IPS-20b (cell line): ENCODE data around the gene KY.

Experiments
- H3K27ac ChIP-seq: one replicate; pipeline ENCODE4 v1.5.1; 2013; ENCODE audit warnings: low read length
- H3K27me3 ChIP-seq: 2 replicates; pipeline ENCODE4 v1.6.1; 2013; ENCODE audit warnings: mild to moderate bottlenecking, low read length, inconsistent platforms; ENCODE audit not compliant: insufficient read depth
- H3K36me3 ChIP-seq: 2 replicates; pipeline ENCODE4 v1.6.1; 2013; ENCODE audit warnings: low read depth, mild to moderate bottlenecking, inconsistent platforms, low read length, moderate library complexity; ENCODE audit not compliant: insufficient read depth
- H3K4me1 ChIP-seq: 2 replicates; pipeline ENCODE4 v1.6.1; 2013; ENCODE audit warnings: mild to moderate bottlenecking, control low read depth, inconsistent platforms, low read length, moderate library complexity; ENCODE audit not compliant: insufficient read depth
- H3K4me3 ChIP-seq: 2 replicates; pipeline ENCODE4 v1.5.1; 2013; ENCODE audit warnings: mild to moderate bottlenecking, low read length, inconsistent platforms
- H3K9ac ChIP-seq: 2 replicates; pipeline ENCODE4 v1.6.1; 2013; ENCODE audit warnings: low read depth, mild to moderate bottlenecking, inconsistent platforms, low read length, moderate library complexity
- H3K9me3 ChIP-seq: 2 replicates; pipeline ENCODE4 v1.6.1; 2013; ENCODE audit warnings: mild to moderate bottlenecking, low read depth, low read length, inconsistent platforms; ENCODE audit not compliant: insufficient read depth

KY gene

DNA sequence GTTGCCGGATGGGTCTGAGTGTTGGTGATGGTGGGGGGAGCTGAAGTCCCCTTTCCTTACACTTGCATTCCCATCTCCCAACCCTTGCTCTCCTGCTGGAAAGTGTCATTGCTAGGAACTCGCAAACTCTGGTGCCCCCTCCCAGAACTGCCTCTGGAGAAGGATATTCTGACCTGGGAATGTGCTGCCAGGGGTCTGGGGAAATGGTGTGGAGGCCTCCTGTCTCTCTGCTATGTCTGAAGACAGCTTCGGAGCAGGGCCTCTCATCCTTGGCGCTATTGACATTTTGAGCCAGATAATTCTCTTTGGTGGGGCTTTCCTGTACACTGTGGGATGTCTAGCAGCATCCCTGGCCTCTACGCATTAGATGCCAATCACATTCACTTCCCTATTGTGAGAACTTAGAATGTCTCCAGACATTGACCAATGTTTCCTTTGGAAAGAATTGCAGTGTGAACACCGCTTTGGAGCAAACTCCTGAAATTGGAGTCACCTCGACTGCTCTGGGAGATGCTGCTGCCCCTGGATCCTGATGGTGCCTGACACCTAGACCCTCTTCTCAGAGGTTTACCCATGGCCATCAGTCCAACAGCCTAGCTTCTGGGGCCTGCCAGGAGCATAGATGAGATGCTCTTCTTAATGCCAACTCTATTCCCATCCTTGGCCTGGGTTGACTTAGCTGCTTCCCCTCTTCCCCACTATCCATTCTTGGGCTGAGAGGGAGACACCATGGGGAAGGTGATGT, 2.2 kb upstream of the KY start:
- Histone ChIP-seq H3K4me3 (no peak overlapping the region), H3K27me3 (peaks cover 86% of the 10 kb centered on the region), H3K9me3 (no peaks in the 10 kb centered on the region), H3K36me3 (no peaks in the 10 kb centered on the region), H3K4me1 (peaks cover 7% of the 10 kb centered on the region; the same call in 1 of the 2 replicates), H3K9ac (no peak overlapping the region), H3K27ac (no peak overlapping the region)

DNA sequence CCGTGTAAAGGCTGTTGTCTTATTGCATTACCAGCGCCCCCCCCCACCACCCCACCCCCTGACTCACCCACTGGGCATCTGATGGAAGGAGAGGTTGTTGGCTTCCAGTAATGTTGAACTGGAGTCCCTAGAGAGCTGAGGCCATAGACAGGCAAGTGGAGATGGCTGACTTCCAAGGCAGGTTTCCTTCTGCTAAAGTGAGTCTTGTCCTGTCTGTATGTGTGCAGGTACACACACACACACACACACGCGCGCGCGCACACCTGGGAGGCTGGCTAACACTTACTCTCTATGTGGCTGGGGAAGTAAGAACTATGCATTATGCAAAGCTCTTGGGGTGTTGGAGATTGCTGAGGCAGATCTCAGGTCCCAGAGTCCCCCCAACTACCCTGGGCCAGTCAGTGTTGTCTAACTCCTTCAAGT, 1.6 kb upstream of the KY start:
- Histone ChIP-seq H3K27ac (no peak overlapping the region), H3K9ac (no peak overlapping the region), H3K27me3 (peaks cover 92% of the 10 kb centered on the region), H3K4me3 (no peak overlapping the region), H3K36me3 (no peaks in the 10 kb centered on the region), H3K9me3 (no peaks in the 10 kb centered on the region), H3K4me1 (peaks cover 7% of the 10 kb centered on the region; the same call in 1 of the 2 replicates)

DNA sequence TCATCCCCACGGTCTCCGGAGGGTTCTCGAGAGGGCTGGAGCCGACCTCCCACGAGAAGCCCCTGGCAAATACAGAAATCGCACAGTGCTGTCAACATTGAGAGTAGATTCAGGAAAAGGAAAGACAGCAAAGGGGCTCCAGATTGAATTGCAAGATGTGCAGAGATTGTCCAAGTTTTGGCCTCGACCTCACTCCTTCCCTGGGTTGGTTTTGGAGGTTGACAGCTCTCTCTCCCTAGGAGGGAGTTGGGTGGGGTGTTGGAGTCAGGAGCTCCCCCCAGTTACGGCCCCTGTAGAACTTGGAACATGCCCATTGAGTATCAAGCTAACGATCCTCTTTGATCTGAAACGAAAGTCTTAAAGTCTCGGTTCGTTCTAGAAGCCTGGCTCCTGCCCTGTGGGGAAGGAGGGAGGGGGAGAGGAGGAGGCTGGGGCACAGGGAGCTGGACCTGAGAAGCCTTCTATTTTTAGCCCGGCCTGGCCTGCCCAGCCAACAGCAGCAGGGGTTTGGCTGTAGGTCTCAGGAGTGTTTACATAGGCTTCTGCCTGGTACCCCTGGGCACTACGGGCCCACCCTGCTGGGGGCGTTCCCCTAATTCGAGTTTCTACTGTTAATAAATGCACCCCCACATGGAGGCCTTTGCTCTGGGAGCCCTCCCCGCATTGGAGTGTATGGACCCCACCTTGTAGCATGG, 672 bp upstream of the KY start:
- no peaks in the 10 kb centered on the region for H3K9me3 ChIP-seq
- H3K27me3 ChIP-seq, result peaks cover 100% of the 10 kb centered on the region
- peak overlapping the region; percentile 58 for H3K4me3 ChIP-seq
- H3K4me1 ChIP-seq, result peaks cover 7% of the 10 kb centered on the region; the same call in 1 of the 2 replicates
- H3K27ac ChIP-seq, result no peak overlapping the region
- no peaks in the 10 kb centered on the region for H3K36me3 ChIP-seq
- no peak overlapping the region for H3K9ac ChIP-seq

DNA sequence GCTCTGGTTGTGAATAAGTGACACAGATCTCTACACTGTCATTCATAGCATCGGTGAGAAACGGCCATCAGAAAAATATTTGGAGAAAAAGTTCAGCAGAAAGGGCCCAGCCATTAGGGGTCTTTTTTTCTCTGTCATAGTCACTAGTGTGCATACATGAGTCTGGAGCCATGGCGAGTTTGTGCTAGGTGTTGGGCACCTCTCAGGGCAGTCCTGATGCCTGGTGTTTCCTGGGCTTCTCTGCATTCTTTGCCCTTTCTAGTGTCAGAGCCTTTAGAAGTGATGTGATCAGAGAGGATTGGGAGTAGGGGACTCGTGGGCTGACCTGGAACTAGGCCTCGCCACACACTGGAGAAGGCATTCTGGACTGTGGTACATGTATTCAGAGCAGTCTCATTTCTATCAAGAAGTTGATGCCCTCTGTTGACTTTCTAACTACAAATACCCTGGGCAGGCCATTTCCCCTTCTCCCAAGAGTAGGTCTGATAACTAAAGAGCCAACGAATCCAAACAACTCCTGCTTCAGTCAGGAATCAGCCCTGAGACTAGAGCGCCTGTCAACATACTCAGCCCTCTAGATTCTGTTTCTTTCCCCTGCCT, 1.6 kb downstream of the KY start:
- H3K27me3 ChIP-seq, result peaks cover 97% of the 10 kb centered on the region
- H3K9me3 ChIP-seq, result no peaks in the 10 kb centered on the region
- H3K4me3 ChIP-seq, result no peak overlapping the region
- no peak overlapping the region for H3K27ac ChIP-seq
- H3K36me3 ChIP-seq, result no peaks in the 10 kb centered on the region
- peaks cover 7% of the 10 kb centered on the region; the same call in 1 of the 2 replicates for H3K4me1 ChIP-seq
- no peak overlapping the region for H3K9ac ChIP-seq

DNA sequence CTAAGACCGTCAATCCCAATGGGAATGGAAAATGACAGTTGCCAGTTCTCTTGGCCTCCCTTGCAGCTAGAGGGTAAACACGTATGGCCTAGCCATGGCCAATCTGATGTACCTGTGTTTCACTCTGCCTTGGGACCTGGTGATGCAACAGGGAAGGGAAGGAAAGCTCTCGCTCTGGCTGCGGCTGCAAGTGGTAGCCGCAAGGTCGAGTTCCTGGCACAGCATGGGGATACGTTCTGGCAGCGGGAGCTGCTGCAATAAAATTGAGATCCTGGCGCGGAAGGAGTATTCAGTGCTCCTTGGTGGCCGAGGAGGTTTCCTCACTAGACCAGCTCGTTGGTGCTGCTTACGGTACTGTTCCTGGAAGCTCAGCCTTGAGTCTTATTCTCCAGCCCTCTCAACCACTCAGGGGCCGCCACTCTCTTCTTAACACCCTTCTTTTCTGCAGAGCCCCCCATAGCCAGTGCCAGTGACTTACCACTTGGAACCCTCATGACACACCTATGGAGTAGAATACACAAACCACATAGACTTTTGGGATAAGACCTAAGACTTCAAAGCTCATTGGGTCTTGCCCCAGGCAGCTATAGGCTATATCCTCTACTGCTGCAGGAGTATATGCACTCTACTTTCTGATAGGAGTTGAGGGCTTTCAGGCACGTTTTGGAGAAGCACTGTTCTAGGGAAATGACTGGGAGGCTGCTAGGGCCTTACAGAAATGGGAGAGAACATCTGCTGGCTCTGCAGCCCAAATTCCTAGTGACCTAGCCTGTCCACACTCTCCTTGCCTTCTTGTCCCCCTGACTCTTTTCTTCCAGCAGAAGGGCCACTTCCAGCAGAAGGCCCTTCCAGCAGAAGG, 2.7 kb downstream of the KY start:
- Histone ChIP-seq H3K4me1 (peaks cover 9% of the 10 kb centered on the region; the same call in 1 of the 2 replicates), H3K27me3 (peaks cover 91% of the 10 kb centered on the region), H3K36me3 (no peaks in the 10 kb centered on the region), H3K4me3 (no peak overlapping the region), H3K9me3 (no peaks in the 10 kb centered on the region), H3K9ac (no peak overlapping the region), H3K27ac (no peak overlapping the region)

DNA sequence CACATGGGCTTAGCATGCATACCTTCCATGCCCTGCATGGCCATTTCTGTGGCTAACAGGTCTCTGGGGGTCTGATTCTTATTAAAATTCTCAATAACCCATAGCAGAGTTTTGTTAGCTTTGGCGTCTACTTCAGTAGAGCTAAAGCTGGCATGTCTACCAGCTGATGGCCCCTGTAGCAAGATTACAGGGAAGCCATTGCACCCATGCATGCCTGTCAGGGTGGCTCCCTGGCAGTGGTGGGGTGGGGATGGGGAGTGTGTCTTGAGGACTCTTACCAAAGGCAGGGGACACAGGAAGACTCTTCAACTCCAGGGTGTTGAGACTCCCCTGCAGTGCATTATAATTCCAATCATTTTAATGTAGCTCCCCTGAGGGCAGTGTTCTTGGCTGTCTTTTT, 4.7 kb downstream of the KY start:
- Histone ChIP-seq H3K4me3 (no peak overlapping the region), H3K9ac (no peak overlapping the region), H3K9me3 (no peaks in the 10 kb centered on the region), H3K27me3 (peaks cover 79% of the 10 kb centered on the region), H3K36me3 (no peaks in the 10 kb centered on the region), H3K27ac (no peak overlapping the region), H3K4me1 (0 out of 2 replicates have a peak, but pooled peaks cover 7% of the 10 kb centered on the region)

DNA sequence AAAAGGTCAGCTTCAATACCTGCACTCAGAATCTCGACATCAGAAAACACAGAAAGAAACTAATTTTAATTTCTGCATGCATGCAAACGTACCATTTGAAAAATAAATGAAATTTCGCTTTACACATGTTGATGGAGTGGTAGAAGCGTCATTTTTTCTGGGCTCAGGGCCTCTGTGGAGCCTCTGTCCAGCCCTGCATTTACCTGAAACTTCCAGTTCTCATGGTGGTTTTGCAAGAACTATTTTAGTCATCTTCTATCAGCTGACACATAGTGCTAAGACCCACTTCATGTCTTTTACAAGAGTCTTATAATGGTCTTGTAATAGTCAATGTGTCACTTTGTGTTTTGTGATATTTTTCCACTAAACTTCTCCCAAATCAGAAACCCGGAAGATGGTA, 5.3 kb downstream of the KY start:
- Histone ChIP-seq H3K4me1 (0 out of 2 replicates have a peak, but pooled peaks cover 7% of the 10 kb centered on the region), H3K36me3 (no peaks in the 10 kb centered on the region), H3K9ac (no peak overlapping the region), H3K27ac (no peak overlapping the region), H3K27me3 (peaks cover 74% of the 10 kb centered on the region), H3K4me3 (no peak overlapping the region), H3K9me3 (no peaks in the 10 kb centered on the region)

DNA sequence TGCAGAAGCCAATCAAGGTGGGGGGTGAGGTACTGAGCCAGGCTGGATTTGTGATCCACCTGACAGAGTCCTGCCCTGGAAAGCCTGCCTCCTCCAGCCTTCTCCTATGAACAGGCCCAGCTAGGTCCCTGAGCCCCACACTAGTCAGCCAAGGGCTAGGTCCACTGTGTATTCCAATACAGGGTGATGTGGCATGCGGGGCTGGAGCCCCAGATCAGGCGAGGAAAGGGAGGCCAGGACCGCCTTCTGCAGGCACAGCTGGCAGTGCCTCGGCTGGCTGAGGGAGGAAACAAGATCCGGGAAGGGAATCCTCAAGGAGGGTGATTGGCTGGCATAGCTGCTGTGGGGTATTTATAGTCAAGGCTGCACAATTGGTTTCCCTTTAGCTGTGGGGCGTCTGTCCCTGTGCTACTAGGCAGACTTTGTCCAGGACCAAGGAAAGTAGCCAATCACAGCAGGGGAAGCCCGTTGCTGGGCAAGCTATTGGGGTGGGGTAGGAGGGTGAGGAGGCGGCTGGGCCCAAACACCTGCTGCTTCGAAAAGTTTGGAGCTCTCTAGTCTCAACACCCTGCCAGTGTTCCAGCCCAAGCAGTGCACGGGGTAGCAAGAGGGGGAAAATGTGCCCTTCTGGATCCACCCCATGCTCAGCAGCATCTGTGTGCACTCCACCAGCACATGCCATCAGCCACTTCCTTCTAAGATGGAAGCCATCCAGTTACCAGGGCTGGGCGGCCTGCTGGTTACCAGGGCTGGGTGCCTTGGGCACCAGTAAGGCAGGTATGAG, 5.9 kb downstream of the KY start:
- Histone ChIP-seq H3K36me3 (no peaks in the 10 kb centered on the region), H3K9ac (no peak overlapping the region), H3K27me3 (peaks cover 68% of the 10 kb centered on the region), H3K4me3 (no peak overlapping the region), H3K27ac (no peak overlapping the region), H3K9me3 (no peaks in the 10 kb centered on the region), H3K4me1 (0 out of 2 replicates have a peak, but pooled peaks cover 7% of the 10 kb centered on the region)

DNA sequence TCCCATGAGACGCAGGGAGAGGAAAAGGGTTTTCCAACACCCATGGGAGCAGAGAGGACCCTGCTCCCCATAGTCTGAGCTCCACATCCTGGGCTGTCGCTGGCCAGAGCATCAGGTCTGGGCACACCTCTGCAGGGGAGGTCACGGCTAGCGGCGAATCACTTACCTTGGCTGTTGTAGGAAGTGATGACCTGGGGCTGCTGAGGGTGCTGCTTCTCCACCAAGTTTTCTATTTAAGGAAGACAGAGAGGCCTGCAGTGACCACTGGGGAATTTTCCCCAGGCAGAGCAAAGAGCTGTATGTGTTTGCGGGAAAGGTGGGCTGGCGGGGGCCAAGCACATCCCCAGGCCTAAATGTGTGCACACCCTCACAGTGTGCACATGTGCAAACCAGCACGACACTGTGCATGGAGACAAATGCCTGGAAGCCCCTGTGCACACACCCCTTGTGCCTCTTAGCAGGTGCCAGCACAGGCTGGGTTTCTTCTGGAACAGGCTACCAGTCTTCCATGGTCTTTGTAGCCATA, 7.6 kb downstream of the KY start:
- no peaks in the 10 kb centered on the region for H3K36me3 ChIP-seq
- no peak overlapping the region for H3K27ac ChIP-seq
- H3K4me3 ChIP-seq, result no peak overlapping the region
- peaks cover 51% of the 10 kb centered on the region for H3K27me3 ChIP-seq
- no peaks in the 10 kb centered on the region for H3K9me3 ChIP-seq
- H3K4me1 ChIP-seq, result 0 out of 2 replicates have a peak, but pooled peaks cover 7% of the 10 kb centered on the region
- H3K9ac ChIP-seq, result no peak overlapping the region

DNA sequence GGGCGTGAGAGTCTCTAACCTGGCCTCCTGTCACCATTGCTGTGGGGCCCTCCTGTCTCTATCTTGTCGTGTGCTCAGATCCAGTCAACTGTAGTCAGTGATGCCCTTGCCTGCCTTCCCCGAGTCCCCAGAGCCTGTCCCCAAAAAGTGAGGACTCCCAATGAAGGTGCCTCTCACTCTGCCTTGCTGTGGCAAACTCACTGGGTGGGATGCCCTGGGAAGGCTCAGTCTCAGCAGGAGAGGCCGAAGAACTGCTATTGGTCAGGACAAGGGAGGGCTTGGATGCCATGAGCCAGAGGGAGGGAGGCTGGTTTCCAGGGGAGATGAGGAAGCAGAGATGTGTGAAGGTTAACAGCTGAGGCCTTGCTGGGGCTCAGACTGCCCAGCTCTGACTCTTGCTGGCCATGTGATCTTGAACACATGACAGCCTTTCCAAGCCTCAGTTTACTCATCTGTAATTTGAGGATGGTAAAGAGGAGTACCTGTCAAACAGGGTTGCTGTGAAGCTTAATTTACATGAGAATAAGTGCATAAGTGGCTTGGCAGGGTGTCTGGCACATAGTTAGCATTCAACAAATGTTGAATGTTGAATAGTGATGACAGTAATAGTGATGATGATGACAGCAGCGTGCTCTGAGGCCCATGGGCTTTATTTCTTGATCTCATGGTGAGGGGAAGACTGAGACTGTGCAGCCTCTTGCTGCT, 8.2 kb downstream of the KY start:
- Histone ChIP-seq H3K4me3 (no peak overlapping the region), H3K27ac (no peak overlapping the region), H3K9ac (no peak overlapping the region), H3K27me3 (peaks cover 45% of the 10 kb centered on the region), H3K36me3 (no peaks in the 10 kb centered on the region), H3K4me1 (0 out of 2 replicates have a peak, but pooled peaks cover 7% of the 10 kb centered on the region), H3K9me3 (no peaks in the 10 kb centered on the region)
